HEK293 (cell line): ENCODE results near the gene DCAF15.

Experiments used
- CTCF ChIA-PET: fragments of 350-600 bp; formaldehyde crosslinking; extraction: SDS; loops from one replicate; lab custom pipeline; 2021; ENCODE audit warnings: antibody characterized with exemption; lab: Yijun Ruan, JAX
- POLR2A ChIA-PET: fragments of 300-600 bp; formaldehyde crosslinking; extraction: SDS; loops from one replicate; lab custom pipeline; 2020; ENCODE audit warnings: antibody characterized with exemption, inconsistent platforms; lab: Yijun Ruan, JAX
- H3K27ac ChIP-seq: fragments of 200-500 bp; sonication (Bioruptor generic); 2 replicates; pipeline ENCODE4 v1.5.1; 2014; ENCODE audit warnings: low read depth, low read length, control low read depth, inconsistent platforms; ENCODE audit errors: extremely low read depth
- H3K36me3 ChIP-seq, 2 experiments: fragments of 200-500 bp in 1 of 2; sonication (Bioruptor generic) in 1 of 2; 1 replicate in 1 of 2; 2 replicates in 1 of 2; pipeline ENCODE4 v1.5.1; 2014 to 2017; ENCODE audit warnings: inconsistent platforms in 2 of 2, low read length in 2 of 2; ENCODE audit not compliant: control insufficient read depth in 2 of 2, insufficient read depth in 1 of 2
- H3K4me1 ChIP-seq: fragments of 200-500 bp; sonication (Bioruptor generic); 2 replicates; pipeline ENCODE4 v1.5.1; 2014; ENCODE audit warnings: mild to moderate bottlenecking, low read length, inconsistent platforms; ENCODE audit not compliant: control insufficient read depth, insufficient read depth
- H3K4me3 ChIP-seq: 2 replicates; pipeline ENCODE4 v1.5.1; 2011; ENCODE audit warnings: low read depth, mild to moderate bottlenecking, control low read depth, low read length, moderate library complexity
- H3K9me3 ChIP-seq: fragments of 200-500 bp; sonication (Bioruptor generic); 2 replicates; pipeline ENCODE4 v1.5.1; 2014; ENCODE audit warnings: low read depth, low read length, inconsistent platforms; ENCODE audit not compliant: control insufficient read depth, insufficient read depth
- HOXD13 ChIP-seq: sonication (generic); formaldehyde crosslinking; IDR thresholded peaks from 2 replicates; pipeline ENCODE4 v1.8.0; 2022; ENCODE audit warnings: missing genetic modification reagents, borderline replicate concordance
- KLF7 ChIP-seq: fragments of 450-650 bp; formaldehyde crosslinking; IDR thresholded peaks from 2 replicates; pipeline ENCODE4 v1.5.1; 2016; ENCODE audit warnings: missing biosample characterization, missing genetic modification characterization, borderline replicate concordance
- SALL2 ChIP-seq: fragments of 450-650 bp; formaldehyde crosslinking; IDR thresholded peaks from 2 replicates; pipeline ENCODE4 v1.5.0; 2017; ENCODE audit warnings: missing biosample characterization, mild to moderate bottlenecking, missing genetic modification characterization, borderline replicate concordance
- SCRT2 ChIP-seq: fragments of 450-650 bp; formaldehyde crosslinking; IDR thresholded peaks from 2 replicates; pipeline ENCODE4 v1.5.1; 2016; ENCODE audit warnings: missing biosample characterization, missing genetic modification characterization
- SETDB1 ChIP-seq: IDR thresholded peaks from one replicate; pipeline ENCODE4 v1.6.1; 2017; ENCODE audit warnings: mild to moderate bottlenecking, low read length, moderate library complexity, mixed read lengths; ENCODE audit not compliant: insufficient read length
- TRIM28 ChIP-seq: IDR thresholded peaks from 2 replicates; pipeline ENCODE4 v1.6.1; 2011; ENCODE audit warnings: low read length, control low read depth, borderline replicate concordance
- ZBTB20 ChIP-seq: fragments of 450-650 bp; formaldehyde crosslinking; IDR thresholded peaks from 2 replicates; pipeline ENCODE4 v1.5.1; 2016; ENCODE audit warnings: missing biosample characterization, missing genetic modification characterization
- ZBTB21 ChIP-seq: fragments of 450-650 bp; formaldehyde crosslinking; IDR thresholded peaks from 2 replicates; pipeline ENCODE4 v1.5.1; 2017; ENCODE audit warnings: missing biosample characterization, missing genetic modification characterization
- ZNF133 ChIP-seq: fragments of 450-650 bp; formaldehyde crosslinking; IDR thresholded peaks from 2 replicates; pipeline ENCODE4 v1.5.1; 2016; ENCODE audit warnings: missing biosample characterization, missing genetic modification characterization
- ZNF274 ChIP-seq, 2 experiments: fragments of 200-500 bp in 1 of 2; fragments of 450-650 bp in 1 of 2; sonication (Bioruptor generic) in 1 of 2; formaldehyde crosslinking in 1 of 2; IDR thresholded peaks; 2 replicates each; pipeline versions ENCODE4 v1.5.1 to v1.6.1; 2014 to 2016; ENCODE audit warnings: borderline replicate concordance in 1 of 2, inconsistent platforms in 1 of 2, low read length in 1 of 2, missing biosample characterization in 1 of 2, missing genetic modification characterization in 1 of 2
- ZNF335 ChIP-seq: fragments of 450-650 bp; formaldehyde crosslinking; conservative IDR thresholded peaks from 2 replicates; pipeline ENCODE4 v1.5.1; 2016; ENCODE audit warnings: missing biosample characterization, missing genetic modification characterization
- ZNF341 ChIP-seq: fragments of 450-650 bp; formaldehyde crosslinking; IDR thresholded peaks from 2 replicates; pipeline ENCODE4; 2016; ENCODE audit warnings: low read depth, missing biosample characterization, missing genetic modification characterization
- ZNF37A ChIP-seq: fragments of 450-650 bp; IDR thresholded peaks from 2 replicates; pipeline ENCODE4 v1.5.1; 2018; ENCODE audit warnings: missing biosample characterization, missing genetic modification characterization
- ZNF391 ChIP-seq: fragments of 450-650 bp; formaldehyde crosslinking; IDR thresholded peaks from 2 replicates; pipeline ENCODE4 v1.5.1; 2016; ENCODE audit warnings: low read depth, missing biosample characterization, missing genetic modification characterization, borderline replicate concordance
- ZNF398 ChIP-seq: fragments of 450-650 bp; formaldehyde crosslinking; IDR thresholded peaks from 2 replicates; pipeline ENCODE4 v1.5.1; 2017; ENCODE audit warnings: missing biosample characterization, missing genetic modification characterization
- ZNF585B ChIP-seq: fragments of 450-650 bp; formaldehyde crosslinking; IDR thresholded peaks from 2 replicates; pipeline ENCODE4 v1.5.1; 2016; ENCODE audit warnings: missing biosample characterization, missing genetic modification characterization
- ZNF629 ChIP-seq: fragments of 450-650 bp; formaldehyde crosslinking; IDR thresholded peaks from 2 replicates; pipeline ENCODE4 v1.5.1; 2017; ENCODE audit warnings: missing biosample characterization, missing genetic modification characterization
- ZNF677 ChIP-seq: fragments of 450-650 bp; IDR thresholded peaks from 2 replicates; pipeline ENCODE4 v1.5.0; 2018; ENCODE audit warnings: missing biosample characterization, mild to moderate bottlenecking, missing genetic modification characterization, moderate library complexity
- ZNF707 ChIP-seq: fragments of 450-650 bp; formaldehyde crosslinking; IDR thresholded peaks from 2 replicates; pipeline ENCODE4 v1.5.1; 2016; ENCODE audit warnings: missing biosample characterization, missing genetic modification characterization
- ZNF76 ChIP-seq: fragments of 450-650 bp; formaldehyde crosslinking; IDR thresholded peaks from 2 replicates; pipeline ENCODE4; 2016; ENCODE audit warnings: low read depth, missing biosample characterization, missing genetic modification characterization, borderline replicate concordance
- ZNF791 ChIP-seq: fragments of 450-650 bp; formaldehyde crosslinking; IDR thresholded peaks from 2 replicates; pipeline ENCODE4 v1.5.1; 2016; ENCODE audit warnings: missing biosample characterization, missing genetic modification characterization
- TF ChIP-seq, protein P1 (sequence below): IDR thresholded peaks from 2 replicates; pipeline ENCODE4 v1.6.1; 2011; ENCODE audit warnings: mild to moderate bottlenecking, low read depth, low read length, borderline replicate concordance
- TF ChIP-seq, protein P2 (sequence below): fragments of 450-650 bp; formaldehyde crosslinking; IDR thresholded peaks from 2 replicates; pipeline ENCODE4 v1.5.1; 2016; ENCODE audit warnings: missing biosample characterization, missing genetic modification characterization
- TF ChIP-seq, protein P3 (sequence below): fragments of 450-650 bp; formaldehyde crosslinking; IDR thresholded peaks from 2 replicates; pipeline ENCODE4 v1.5.1; 2016; ENCODE audit warnings: missing biosample characterization, missing genetic modification characterization
- TF ChIP-seq, protein P4 (sequence below): fragments of 450-650 bp; formaldehyde crosslinking; IDR thresholded peaks from 2 replicates; pipeline ENCODE4 v1.5.1; 2016; ENCODE audit warnings: missing biosample characterization, missing genetic modification characterization, low read depth
- TF ChIP-seq, protein P5 (sequence below): fragments of 450-650 bp; formaldehyde crosslinking; IDR thresholded peaks from 2 replicates; pipeline ENCODE4 v1.5.1; 2016; ENCODE audit warnings: missing biosample characterization, missing genetic modification characterization

The DCAF15 gene

DNA sequence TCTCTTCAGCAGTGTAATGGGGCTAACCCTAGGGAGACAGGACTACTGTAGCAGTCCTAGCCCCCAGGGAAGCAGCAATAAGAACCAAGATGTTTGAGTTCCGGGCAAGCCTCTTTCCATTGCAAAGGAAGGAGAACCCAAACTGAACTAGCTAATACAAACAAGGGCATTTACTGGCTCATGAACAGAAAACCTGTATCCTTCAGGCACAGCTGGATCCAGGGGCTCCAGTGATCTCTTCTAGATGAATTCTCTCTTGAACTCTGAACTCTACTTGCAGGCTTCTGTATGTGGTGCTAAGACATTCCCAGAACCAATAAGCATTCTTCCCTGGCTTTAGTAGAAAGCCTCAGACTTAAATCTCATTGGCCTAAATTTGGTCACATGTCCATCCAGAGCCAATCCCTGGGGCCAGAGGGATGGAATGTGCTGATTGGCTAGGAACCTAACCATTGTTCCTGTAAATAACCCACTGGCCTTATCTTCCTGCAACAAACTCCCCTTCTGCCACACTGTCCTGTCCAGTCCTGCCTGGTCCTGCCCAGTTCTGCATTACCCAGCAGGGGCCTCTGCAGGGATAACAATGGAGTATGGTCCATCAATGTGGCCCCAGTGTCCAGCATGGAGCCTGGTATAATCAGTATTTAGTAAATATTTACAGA, 10.2 kb upstream of the DCAF15 start:
- H3K9me3 ChIP-seq, result no peaks in the 10 kb centered on the region
- H3K4me1 ChIP-seq, result no peaks in the 10 kb centered on the region
- POLR2A ChIA-PET, result interaction anchor here (0.6 kb wide), 1 partner anchor 69 kb away, joined by 7 read pairs; no protein-coding TSS in a partner anchor
- no peak for TF ChIP-seq ZNF677 (tag by site-specific recombination)
- no peak for TF ChIP-seq ZNF629 (tag by site-specific recombination)
- no peak for TF ChIP-seq SALL2
- no peak for TF ChIP-seq KLF7 (tag by site-specific recombination)
- TF ChIP-seq ZNF335 (tag by site-specific recombination), result no peak
- TF ChIP-seq, protein P1, sequence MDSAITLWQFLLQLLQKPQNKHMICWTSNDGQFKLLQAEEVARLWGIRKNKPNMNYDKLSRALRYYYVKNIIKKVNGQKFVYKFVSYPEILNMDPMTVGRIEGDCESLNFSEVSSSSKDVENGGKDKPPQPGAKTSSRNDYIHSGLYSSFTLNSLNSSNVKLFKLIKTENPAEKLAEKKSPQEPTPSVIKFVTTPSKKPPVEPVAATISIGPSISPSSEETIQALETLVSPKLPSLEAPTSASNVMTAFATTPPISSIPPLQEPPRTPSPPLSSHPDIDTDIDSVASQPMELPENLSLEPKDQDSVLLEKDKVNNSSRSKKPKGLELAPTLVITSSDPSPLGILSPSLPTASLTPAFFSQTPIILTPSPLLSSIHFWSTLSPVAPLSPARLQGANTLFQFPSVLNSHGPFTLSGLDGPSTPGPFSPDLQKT, result no peak
- no peak for TF ChIP-seq ZNF391 (tag by site-specific recombination)
- TF ChIP-seq, protein P2, sequence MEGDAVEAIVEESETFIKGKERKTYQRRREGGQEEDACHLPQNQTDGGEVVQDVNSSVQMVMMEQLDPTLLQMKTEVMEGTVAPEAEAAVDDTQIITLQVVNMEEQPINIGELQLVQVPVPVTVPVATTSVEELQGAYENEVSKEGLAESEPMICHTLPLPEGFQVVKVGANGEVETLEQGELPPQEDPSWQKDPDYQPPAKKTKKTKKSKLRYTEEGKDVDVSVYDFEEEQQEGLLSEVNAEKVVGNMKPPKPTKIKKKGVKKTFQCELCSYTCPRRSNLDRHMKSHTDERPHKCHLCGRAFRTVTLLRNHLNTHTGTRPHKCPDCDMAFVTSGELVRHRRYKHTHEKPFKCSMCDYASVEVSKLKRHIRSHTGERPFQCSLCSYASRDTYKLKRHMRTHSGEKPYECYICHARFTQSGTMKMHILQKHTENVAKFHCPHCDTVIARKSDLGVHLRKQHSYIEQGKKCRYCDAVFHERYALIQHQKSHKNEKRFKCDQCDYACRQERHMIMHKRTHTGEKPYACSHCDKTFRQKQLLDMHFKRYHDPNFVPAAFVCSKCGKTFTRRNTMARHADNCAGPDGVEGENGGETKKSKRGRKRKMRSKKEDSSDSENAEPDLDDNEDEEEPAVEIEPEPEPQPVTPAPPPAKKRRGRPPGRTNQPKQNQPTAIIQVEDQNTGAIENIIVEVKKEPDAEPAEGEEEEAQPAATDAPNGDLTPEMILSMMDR, result no peak
- no peak for TF ChIP-seq TRIM28
- no peak for TF ChIP-seq ZNF37A (tag by site-specific recombination)
- TF ChIP-seq ZNF274 (IDR thresholded peaks at IDR 0.05; ENCODE audit: low read length), result no peak
- TF ChIP-seq ZNF274 (tag by site-specific recombination; IDR thresholded peaks at IDR 0.05; ENCODE audit: borderline replicate concordance), result no peak
- no peak for TF ChIP-seq ZBTB21 (tag by site-specific recombination)
- TF ChIP-seq SCRT2, result no peak
- no peak for TF ChIP-seq ZNF398 (tag by site-specific recombination)
- no peak for TF ChIP-seq ZNF791 (tag by site-specific recombination)
- TF ChIP-seq ZBTB20, result no peak
- TF ChIP-seq HOXD13, result no peak
- TF ChIP-seq, all 188 proteins: peak for 0
- Histone ChIP-seq H3K4me3 (no peak overlapping the region), H3K27ac (no peak overlapping the region), H3K36me3 (no peaks in the 10 kb centered on the region; a peak in 1 of 3 replicates)
- CTCF ChIA-PET, result no interaction called here

- Histone ChIP-seq H3K4me3 (no peak overlapping the region), H3K36me3 (no peaks in the 10 kb centered on the region), H3K4me1 (no peaks in the 10 kb centered on the region), H3K9me3 (no peaks in the 10 kb centered on the region), H3K27ac (no peak overlapping the region)
- ChIA-PET POLR2A (no interaction called here), CTCF (no interaction called here)
- TF ChIP-seq, protein P3, sequence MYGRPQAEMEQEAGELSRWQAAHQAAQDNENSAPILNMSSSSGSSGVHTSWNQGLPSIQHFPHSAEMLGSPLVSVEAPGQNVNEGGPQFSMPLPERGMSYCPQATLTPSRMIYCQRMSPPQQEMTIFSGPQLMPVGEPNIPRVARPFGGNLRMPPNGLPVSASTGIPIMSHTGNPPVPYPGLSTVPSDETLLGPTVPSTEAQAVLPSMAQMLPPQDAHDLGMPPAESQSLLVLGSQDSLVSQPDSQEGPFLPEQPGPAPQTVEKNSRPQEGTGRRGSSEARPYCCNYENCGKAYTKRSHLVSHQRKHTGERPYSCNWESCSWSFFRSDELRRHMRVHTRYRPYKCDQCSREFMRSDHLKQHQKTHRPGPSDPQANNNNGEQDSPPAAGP (tag by site-specific recombination), result no peak
- TF ChIP-seq ZNF76 (tag by site-specific recombination) (no peak), ZNF391 (tag by site-specific recombination) (no peak), ZNF707 (tag by site-specific recombination) (no peak), SETDB1 (no peak), ZNF133 (tag by site-specific recombination) (no peak), ZNF341 (tag by site-specific recombination) (no peak), ZNF585B (tag by site-specific recombination) (no peak), ZBTB20 (no peak)
- TF ChIP-seq, protein P1, result no peak
- TF ChIP-seq, protein P4, sequence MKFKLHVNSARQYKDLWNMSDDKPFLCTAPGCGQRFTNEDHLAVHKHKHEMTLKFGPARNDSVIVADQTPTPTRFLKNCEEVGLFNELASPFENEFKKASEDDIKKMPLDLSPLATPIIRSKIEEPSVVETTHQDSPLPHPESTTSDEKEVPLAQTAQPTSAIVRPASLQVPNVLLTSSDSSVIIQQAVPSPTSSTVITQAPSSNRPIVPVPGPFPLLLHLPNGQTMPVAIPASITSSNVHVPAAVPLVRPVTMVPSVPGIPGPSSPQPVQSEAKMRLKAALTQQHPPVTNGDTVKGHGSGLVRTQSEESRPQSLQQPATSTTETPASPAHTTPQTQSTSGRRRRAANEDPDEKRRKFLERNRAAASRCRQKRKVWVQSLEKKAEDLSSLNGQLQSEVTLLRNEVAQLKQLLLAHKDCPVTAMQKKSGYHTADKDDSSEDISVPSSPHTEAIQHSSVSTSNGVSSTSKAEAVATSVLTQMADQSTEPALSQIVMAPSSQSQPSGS (tag by site-specific recombination), result no peak
- TF ChIP-seq, protein P5, sequence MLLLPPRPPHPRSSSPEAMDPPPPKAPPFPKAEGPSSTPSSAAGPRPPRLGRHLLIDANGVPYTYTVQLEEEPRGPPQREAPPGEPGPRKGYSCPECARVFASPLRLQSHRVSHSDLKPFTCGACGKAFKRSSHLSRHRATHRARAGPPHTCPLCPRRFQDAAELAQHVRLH, result no peak
These were observed 5.9 kb upstream of the DCAF15 start for GRCh38 chr19:13946414-13946813.
